Cardiac muscle cell (in vitro differentiated cells and primary cell): ENCODE measurements around the gene COX5A. TPM values are rescaled to one million over a fixed set of nuclear protein-coding genes. Genes with fewer than 3 reads are reported as not detected.

Experiments used
- DNase-seq, 2 donors: peaks; one replicate each; pipeline versions ENCODE4 v3.0.0 to v3.0.0-alpha.2; 2010 to 2017; ENCODE audit warnings: low read depth in 1 of 2, low spot score in 1 of 2
- H3K27ac ChIP-seq: fragments of 200-600 bp; sonication (generic); 2 replicates; pipeline ENCODE4 v1.5.1; 2016
- H3K27me3 ChIP-seq: fragments of 200-600 bp; sonication (generic); 2 replicates; pipeline ENCODE4 v1.6.0; 2016; ENCODE audit warnings: control low read depth
- H3K36me3 ChIP-seq: fragments of 200-600 bp; sonication (generic); 2 replicates; pipeline ENCODE4 v1.5.1; 2016; ENCODE audit warnings: control low read depth
- H3K4me1 ChIP-seq: fragments of 200-600 bp; sonication (generic); 2 replicates; pipeline ENCODE4 v1.8.1; 2017; ENCODE audit warnings: low read depth, mild to moderate bottlenecking, mixed run types
- H3K4me3 ChIP-seq: fragments of 200-600 bp; sonication (generic); 2 replicates; pipeline ENCODE4 v1.5.1; 2016; ENCODE audit warnings: mild to moderate bottlenecking
- H3K9me3 ChIP-seq: fragments of 200-600 bp; sonication (generic); 2 replicates; pipeline ENCODE4 v1.5.1; 2017; ENCODE audit warnings: low read depth, mild to moderate bottlenecking, control low read depth
- polyA plus RNA-seq: library from polyadenylated mRNA; unstranded; fragments of >200 nt; fragmentation: Nextera tagmentation; extraction: Ambion mirVana; gene quantifications from 2 replicates; pipeline ENCODE4 v1.2.1, GENCODE V29; 2016
- total RNA-seq: library from RNA; depleted of rRNA; stranded (reverse); fragments of >200 nt; gene quantifications from 2 replicates; pipeline ENCODE4 v1.2.3, GENCODE V29; 2016
- TF ChIP-seq, protein P1 (sequence below): IDR thresholded peaks from 2 replicates; pipeline ENCODE4 v1.5.1; 2012; ENCODE audit warnings: low read depth, mild to moderate bottlenecking, low read length

COX5A gene
- total and polyA plus RNA-seq, 2 experiments from 2014 or later: 285 to 1,489 TPM

- H3K27me3 ChIP-seq: peaks cover 38% of the 10 kb centered on the region
- DNase-seq: no peak
These were observed 21.2 kb upstream of the COX5A start for GRCh38 chr15:74958908-74959585.

GRCh38 chr15:74958320-74958907 lies 20.5 kb upstream of the COX5A start:
- no peaks in the 10 kb centered on the region for H3K36me3 ChIP-seq
- peak; percentile 40 to 43 for DNase-seq
- H3K4me3 ChIP-seq: peak overlapping the region; percentile 13
- TF ChIP-seq, protein P1, sequence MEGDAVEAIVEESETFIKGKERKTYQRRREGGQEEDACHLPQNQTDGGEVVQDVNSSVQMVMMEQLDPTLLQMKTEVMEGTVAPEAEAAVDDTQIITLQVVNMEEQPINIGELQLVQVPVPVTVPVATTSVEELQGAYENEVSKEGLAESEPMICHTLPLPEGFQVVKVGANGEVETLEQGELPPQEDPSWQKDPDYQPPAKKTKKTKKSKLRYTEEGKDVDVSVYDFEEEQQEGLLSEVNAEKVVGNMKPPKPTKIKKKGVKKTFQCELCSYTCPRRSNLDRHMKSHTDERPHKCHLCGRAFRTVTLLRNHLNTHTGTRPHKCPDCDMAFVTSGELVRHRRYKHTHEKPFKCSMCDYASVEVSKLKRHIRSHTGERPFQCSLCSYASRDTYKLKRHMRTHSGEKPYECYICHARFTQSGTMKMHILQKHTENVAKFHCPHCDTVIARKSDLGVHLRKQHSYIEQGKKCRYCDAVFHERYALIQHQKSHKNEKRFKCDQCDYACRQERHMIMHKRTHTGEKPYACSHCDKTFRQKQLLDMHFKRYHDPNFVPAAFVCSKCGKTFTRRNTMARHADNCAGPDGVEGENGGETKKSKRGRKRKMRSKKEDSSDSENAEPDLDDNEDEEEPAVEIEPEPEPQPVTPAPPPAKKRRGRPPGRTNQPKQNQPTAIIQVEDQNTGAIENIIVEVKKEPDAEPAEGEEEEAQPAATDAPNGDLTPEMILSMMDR: peak; percentile 15
- H3K27ac ChIP-seq: no peak overlapping the region
- H3K27me3 ChIP-seq: peaks cover 38% of the 10 kb centered on the region
- no peaks in the 10 kb centered on the region for H3K9me3 ChIP-seq
- H3K4me1 ChIP-seq: peaks cover 24% of the 10 kb centered on the region

More at GRCh38 chr15:74958908-74959585, 21.2 kb upstream of the COX5A start:
- Histone ChIP-seq H3K4me3 (peak overlapping the region; percentile 13), H3K9me3 (no peaks in the 10 kb centered on the region), H3K4me1 (peaks cover 22% of the 10 kb centered on the region), H3K27ac (no peak overlapping the region), H3K36me3 (no peaks in the 10 kb centered on the region)
- TF ChIP-seq, protein P1: no peak

DNA sequence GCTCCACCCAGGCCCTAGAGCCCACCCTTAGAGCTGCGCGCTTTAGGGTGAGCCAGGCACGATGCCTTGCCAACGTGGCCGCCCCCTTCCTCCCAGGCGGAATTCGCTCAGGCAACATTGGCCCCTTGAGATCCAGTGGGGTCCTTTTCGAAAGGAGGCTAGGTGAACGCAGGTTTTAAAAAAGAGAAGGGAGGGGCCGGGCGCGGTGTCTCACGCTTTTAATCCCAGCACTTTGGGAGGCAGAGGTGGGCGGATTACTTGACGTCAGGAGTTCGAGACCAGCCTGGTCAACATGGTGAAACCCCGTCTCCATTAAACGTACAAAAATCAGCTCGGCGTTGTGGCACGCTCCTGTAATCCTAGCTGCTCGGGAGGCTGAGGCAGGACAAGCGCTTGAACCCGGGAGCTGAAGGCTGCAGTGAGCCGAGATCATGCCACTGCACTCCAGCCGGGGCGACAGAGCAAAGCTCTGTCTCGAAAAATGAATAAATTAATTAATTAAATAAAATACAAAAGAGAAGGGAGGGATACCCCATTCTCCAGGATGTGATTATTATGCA lies 19.7 kb upstream of the COX5A start:
- peak in 1 of 2 donors; percentile 32 for DNase-seq
- Histone ChIP-seq H3K9me3 (no peaks in the 10 kb centered on the region), H3K4me1 (peaks cover 24% of the 10 kb centered on the region), H3K27ac (no peak overlapping the region), H3K36me3 (no peaks in the 10 kb centered on the region), H3K4me3 (peak overlapping the region; percentile 41), H3K27me3 (peaks cover 38% of the 10 kb centered on the region)
- TF ChIP-seq, protein P1: no peak

DNA sequence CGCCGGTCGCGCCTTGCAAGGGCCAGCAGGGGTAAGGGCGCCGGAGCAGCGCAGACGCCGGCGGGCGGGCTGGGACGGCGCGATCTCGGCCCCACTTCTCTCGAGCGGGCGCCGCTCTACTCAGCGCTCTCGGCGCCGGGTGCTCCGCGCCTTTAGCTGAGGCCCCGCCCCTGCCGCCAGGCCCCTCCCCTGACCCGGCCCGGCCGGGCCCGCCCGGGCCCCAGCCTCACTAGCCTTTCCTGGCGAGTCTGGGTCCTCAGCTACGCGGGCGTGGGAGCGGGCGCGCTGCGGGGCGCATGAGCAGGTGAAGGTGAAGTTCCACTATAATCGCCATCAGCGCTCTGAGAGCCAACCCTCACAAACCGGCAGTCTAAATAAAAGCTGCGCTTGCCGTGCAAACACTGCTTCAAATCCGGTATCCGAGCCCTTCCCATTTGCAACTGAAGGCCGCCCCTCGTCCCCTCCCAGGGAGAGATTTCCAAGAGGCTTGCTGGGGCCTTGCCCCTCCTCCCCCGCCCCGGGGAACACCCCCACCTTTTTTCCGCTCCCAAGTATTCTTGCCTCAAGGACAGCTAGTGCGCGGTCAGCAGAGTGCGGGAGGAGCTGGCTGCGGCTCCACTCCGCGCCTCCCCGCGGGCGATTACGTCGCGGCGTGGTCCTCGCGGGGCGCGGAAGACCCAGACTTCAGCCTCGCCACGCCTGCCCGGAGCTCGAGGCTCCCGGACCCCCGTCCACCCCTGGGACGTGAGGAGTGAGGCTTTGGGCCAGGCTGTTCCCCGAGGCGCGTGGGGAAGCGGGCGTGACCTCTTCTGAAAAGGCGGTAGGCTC lies 19.0 kb upstream of the COX5A start, which contains the start of gene RPP25:
Gene RPP25, minus strand, starts transcription at position 125 of the 828 bp plus-strand sequence. CDS start 189 bp downstream, outside the sequence.
- peak within 1 kb of the TSS; percentile 41 for H3K4me3 ChIP-seq
- no peaks in the 10 kb centered on the region for H3K9me3 ChIP-seq
- H3K27me3 ChIP-seq: peaks cover 38% of the 10 kb centered on the region
- H3K4me1 ChIP-seq: peaks cover 24% of the 10 kb centered on the region
- TF ChIP-seq, protein P1: no peak
- no peaks in the 10 kb centered on the region for H3K36me3 ChIP-seq
- no peak within 1 kb of the TSS for H3K27ac ChIP-seq
- peak; percentile 81 to 89 for DNase-seq
